SJSA1 (cell line): ENCODE data around the gene HOGA1. TPM values are rescaled to one million over a fixed set of nuclear protein-coding genes. Genes with fewer than 3 reads are reported as not detected.
A peak's percentile ranks its signal among the peaks of the same experiment; 100 is the strongest.

Source experiments
- DNase-seq, 2 experiments: peaks; one replicate each; pipeline ENCODE4 v3.0.0-alpha.2; 2015 to 2020; ENCODE audit warnings: low spot score in 2 of 2, low read depth in 1 of 2
- H3K27ac ChIP-seq: fragments of 250-450 bp; sonication (Bioruptor Pico); 2 replicates; pipeline ENCODE4 v1.5.1; 2020; ENCODE audit warnings: mild to moderate bottlenecking, moderate library complexity
- H3K27me3 ChIP-seq: fragments of 250-450 bp; sonication (Bioruptor Pico); replicated peaks from 2 replicates; pipeline ENCODE4 v1.5.1; 2020; ENCODE audit warnings: mild to moderate bottlenecking, moderate library complexity
- H3K36me3 ChIP-seq: fragments of 250-450 bp; sonication (Bioruptor Pico); 2 replicates; pipeline ENCODE4 v1.5.1; 2020; ENCODE audit warnings: mild to moderate bottlenecking
- H3K4me1 ChIP-seq: fragments of 250-450 bp; sonication (Bioruptor Pico); replicated peaks from 2 replicates; pipeline ENCODE4 v1.6.1; 2021; ENCODE audit warnings: mild to moderate bottlenecking
- H3K4me3 ChIP-seq: fragments of 250-450 bp; sonication (Bioruptor Pico); 2 replicates; pipeline ENCODE4 v1.5.1; 2020; ENCODE audit warnings: mild to moderate bottlenecking
- H3K9me3 ChIP-seq: fragments of 250-450 bp; sonication (Bioruptor Pico); replicated peaks from 2 replicates; pipeline ENCODE4 v1.5.1; 2020; ENCODE audit warnings: mild to moderate bottlenecking
- total RNA-seq: library from RNA; depleted of rRNA; stranded (reverse); fragments of >200 nt; shearing (Covaris generic); gene quantifications from 2 replicates; pipeline ENCODE4 v1.2.3, GENCODE V29; 2014

HOGA1 gene
- total RNA-seq, 1 experiment from 2014 or later = 0.21 TPM

- Histone ChIP-seq H3K36me3 (no peaks in the 10 kb centered on the region), H3K4me3 (no peak overlapping the region), H3K4me1 (peaks cover 25% of the 10 kb centered on the region), H3K9me3 (no peaks in the 10 kb centered on the region), H3K27ac (no peak overlapping the region), H3K27me3 (no peaks in the 10 kb centered on the region)
- no peak for DNase-seq
Observed at GRCh38 chr10:97598407-97599271, 14.4 kb downstream of the HOGA1 start.

DNA sequence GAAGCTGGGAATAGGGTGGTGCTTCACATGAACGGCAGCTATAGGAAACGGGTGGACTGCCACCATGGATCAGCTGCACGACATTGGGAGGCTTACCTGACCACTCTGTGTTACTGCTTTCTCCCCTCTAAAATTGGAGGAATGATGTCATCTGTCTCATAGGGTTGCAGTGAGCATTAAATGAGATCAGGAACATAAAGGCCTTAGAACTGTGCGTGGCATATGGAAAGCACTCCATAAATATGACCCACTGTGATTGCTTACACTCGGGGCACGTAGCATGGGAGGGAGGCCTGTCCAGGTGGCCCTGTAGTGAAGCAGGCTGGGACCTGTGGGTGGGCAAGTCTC is 15.1 kb downstream of the HOGA1 start:
- no peak overlapping the region for H3K27ac ChIP-seq
- no peaks in the 10 kb centered on the region for H3K9me3 ChIP-seq
- H3K4me1 ChIP-seq = peaks cover 25% of the 10 kb centered on the region
- no peaks in the 10 kb centered on the region for H3K36me3 ChIP-seq
- H3K4me3 ChIP-seq = no peak overlapping the region
- no peaks in the 10 kb centered on the region for H3K27me3 ChIP-seq
- DNase-seq = no peak

DNA sequence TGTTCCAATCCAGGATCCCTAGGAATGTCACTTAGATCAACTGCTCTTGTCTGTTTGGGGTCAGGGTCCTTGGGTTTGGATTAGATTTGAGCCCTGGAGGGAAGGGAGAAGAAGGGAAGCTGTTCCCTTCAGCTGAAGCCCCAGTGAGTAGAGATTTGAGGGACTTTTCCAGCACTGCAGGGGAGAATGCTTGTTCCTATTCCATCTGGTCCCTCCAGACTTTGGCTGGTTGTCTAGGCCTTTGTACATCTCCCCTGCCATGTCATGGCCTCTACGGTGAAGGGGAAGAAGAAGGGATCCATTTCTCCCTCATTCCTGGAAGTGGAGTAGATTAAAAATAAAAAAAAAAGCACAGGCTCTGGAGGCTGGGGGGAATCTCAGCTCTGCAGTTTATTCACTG is 16.4 kb downstream of the HOGA1 start:
- Histone ChIP-seq H3K27ac (no peak overlapping the region), H3K4me1 (peaks cover 24% of the 10 kb centered on the region), H3K4me3 (no peak overlapping the region), H3K27me3 (no peaks in the 10 kb centered on the region), H3K9me3 (no peaks in the 10 kb centered on the region), H3K36me3 (no peaks in the 10 kb centered on the region)
- DNase-seq = no peak

GRCh38 chr10:97601268-97602215 is 17.4 kb downstream of the HOGA1 start:
- Histone ChIP-seq H3K36me3 (no peaks in the 10 kb centered on the region), H3K27me3 (no peaks in the 10 kb centered on the region), H3K4me1 (peaks cover 15% of the 10 kb centered on the region), H3K4me3 (no peak overlapping the region), H3K9me3 (no peaks in the 10 kb centered on the region), H3K27ac (no peak overlapping the region)
- no peak for DNase-seq

GRCh38 chr10:97607095-97607636 is 23.0 kb downstream of the HOGA1 start:
- Histone ChIP-seq H3K4me1 (no peaks in the 10 kb centered on the region), H3K36me3 (no peaks in the 10 kb centered on the region), H3K27ac (no peak overlapping the region)

GRCh38 chr10:97608991-97609561 is 24.9 kb downstream of the HOGA1 start:
- no peak overlapping the region for H3K4me3 ChIP-seq
- no peak for DNase-seq
- H3K27ac ChIP-seq = no peak overlapping the region
- no peaks in the 10 kb centered on the region for H3K36me3 ChIP-seq
- no peaks in the 10 kb centered on the region for H3K27me3 ChIP-seq
- H3K9me3 ChIP-seq = no peaks in the 10 kb centered on the region
- no peaks in the 10 kb centered on the region for H3K4me1 ChIP-seq

More at GRCh38 chr10:97607095-97607636, 23.0 kb downstream of the HOGA1 start:
- no peak overlapping the region for H3K4me3 ChIP-seq
- no peak for DNase-seq
- H3K27me3 ChIP-seq = no peaks in the 10 kb centered on the region
- no peaks in the 10 kb centered on the region for H3K9me3 ChIP-seq

GRCh38 chr10:97611473-97611872 is 27.3 kb downstream of the HOGA1 start:
- Histone ChIP-seq H3K9me3 (no peaks in the 10 kb centered on the region), H3K4me1 (no peaks in the 10 kb centered on the region), H3K36me3 (no peaks in the 10 kb centered on the region), H3K27ac (no peak overlapping the region), H3K4me3 (no peak overlapping the region), H3K27me3 (no peaks in the 10 kb centered on the region)
- DNase-seq = no peak

GRCh38 chr10:97612386-97612785 is 28.2 kb downstream of the HOGA1 start:
- Histone ChIP-seq H3K36me3 (no peaks in the 10 kb centered on the region), H3K4me3 (no peak overlapping the region), H3K27ac (no peak overlapping the region), H3K9me3 (no peaks in the 10 kb centered on the region), H3K27me3 (no peaks in the 10 kb centered on the region), H3K4me1 (no peaks in the 10 kb centered on the region)
- DNase-seq = peak in 1 of 2 experiments; percentile 31

DNA sequence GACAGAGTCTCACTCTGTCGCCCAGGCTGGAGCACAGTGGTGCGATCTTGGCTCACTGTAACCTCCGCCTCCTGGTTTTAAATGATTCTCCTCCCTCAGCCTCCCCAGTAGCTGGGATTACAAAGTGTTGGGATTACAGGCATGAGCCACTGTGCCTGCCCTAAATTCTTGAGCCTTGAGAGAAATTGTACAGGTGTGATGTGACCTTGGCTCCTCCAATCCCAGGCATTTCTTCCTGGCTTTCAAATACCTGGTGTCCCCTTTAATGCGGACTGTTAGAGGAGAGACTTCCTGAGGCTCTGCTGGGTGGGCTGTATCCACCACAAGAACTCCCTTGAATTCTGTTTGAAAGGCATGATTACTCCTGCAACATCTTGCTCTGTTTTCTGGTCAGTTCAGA is 34.1 kb downstream of the HOGA1 start:
- DNase-seq = no peak

DNA sequence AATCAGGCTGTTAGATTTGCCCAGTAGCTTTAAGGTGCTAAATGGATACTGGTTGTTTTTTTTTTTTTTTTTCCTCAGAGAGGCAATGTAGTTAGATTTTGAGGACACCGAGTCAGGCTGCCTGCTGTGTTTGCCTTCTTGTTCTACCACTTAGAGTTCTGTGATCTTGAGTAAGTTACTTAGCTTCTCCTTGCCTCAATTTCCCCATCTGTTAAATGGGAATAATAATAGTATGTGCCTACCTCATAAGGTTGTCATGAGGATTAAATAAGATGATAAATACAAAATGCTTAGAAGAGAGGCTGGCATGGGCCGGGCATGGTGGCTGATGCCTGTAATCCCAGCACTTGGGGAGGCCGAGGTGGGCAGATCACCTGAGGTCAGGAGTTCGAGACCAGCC is 34.5 kb downstream of the HOGA1 start:
- Histone ChIP-seq H3K27me3 (no peaks in the 10 kb centered on the region), H3K4me3 (no peak overlapping the region), H3K36me3 (no peaks in the 10 kb centered on the region), H3K27ac (no peak overlapping the region), H3K9me3 (no peaks in the 10 kb centered on the region), H3K4me1 (no peaks in the 10 kb centered on the region)
- DNase-seq = no peak

More for the DNA sequence above, 34.1 kb downstream of the HOGA1 start:
- Histone ChIP-seq H3K4me1 (no peaks in the 10 kb centered on the region), H3K9me3 (no peaks in the 10 kb centered on the region), H3K36me3 (no peaks in the 10 kb centered on the region), H3K27me3 (no peaks in the 10 kb centered on the region), H3K4me3 (no peak overlapping the region), H3K27ac (no peak overlapping the region)

- DNase-seq = no peak
- no peaks in the 10 kb centered on the region for H3K4me1 ChIP-seq
- H3K27ac ChIP-seq = no peak overlapping the region
- H3K4me3 ChIP-seq = no peak overlapping the region
- H3K9me3 ChIP-seq = no peaks in the 10 kb centered on the region
- no peaks in the 10 kb centered on the region for H3K27me3 ChIP-seq
- H3K36me3 ChIP-seq = no peaks in the 10 kb centered on the region
Observed at GRCh38 chr10:97623277-97623676, 39.1 kb downstream of the HOGA1 start.

DNA sequence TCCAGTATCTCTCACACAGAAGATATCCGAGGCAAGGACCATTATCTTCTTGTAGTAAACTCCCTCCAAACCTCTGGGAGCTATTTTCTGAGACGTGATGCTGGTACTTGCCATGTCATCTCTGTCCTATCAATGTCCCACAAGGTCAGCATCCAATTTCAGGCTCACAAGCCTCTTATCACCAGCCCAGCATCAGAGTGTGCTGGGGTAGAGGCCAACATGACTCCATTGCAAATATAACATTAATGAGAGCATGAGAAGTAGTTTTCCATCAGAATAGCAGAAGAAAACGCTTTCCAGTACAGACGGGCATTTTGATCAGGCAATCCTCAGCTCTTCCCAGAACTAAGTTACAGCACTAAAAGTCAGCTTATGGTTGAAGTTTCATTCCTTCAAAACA is 43.5 kb downstream of the HOGA1 start:
- Histone ChIP-seq H3K4me3 (no peak overlapping the region), H3K27ac (no peak overlapping the region), H3K9me3 (no peaks in the 10 kb centered on the region), H3K4me1 (no peaks in the 10 kb centered on the region), H3K27me3 (no peaks in the 10 kb centered on the region), H3K36me3 (no peaks in the 10 kb centered on the region)
- no peak for DNase-seq

DNA sequence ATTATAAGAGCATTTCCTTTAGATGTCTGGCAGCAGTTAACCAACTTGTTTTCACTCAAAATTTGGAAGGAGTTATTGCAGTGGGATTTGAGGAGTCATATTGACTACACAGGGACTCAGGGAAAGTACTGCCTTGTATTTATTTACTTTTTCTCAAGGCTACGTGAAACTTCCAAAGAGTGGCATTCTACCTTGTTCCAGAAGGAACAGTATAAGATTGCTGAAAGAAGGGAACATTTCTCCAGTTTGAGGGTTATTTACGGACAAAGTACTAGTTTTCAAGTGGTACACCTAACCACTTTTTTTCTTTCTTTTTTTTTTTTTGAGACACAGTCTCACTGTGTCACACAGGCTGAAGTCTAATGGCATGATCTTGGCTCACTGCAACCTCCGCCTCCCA is 44.0 kb downstream of the HOGA1 start:
- DNase-seq = no peak
- Histone ChIP-seq H3K27ac (no peak overlapping the region), H3K4me1 (no peaks in the 10 kb centered on the region), H3K27me3 (no peaks in the 10 kb centered on the region), H3K9me3 (no peaks in the 10 kb centered on the region), H3K4me3 (no peak overlapping the region), H3K36me3 (no peaks in the 10 kb centered on the region)
